Measurements from ENCODE around the gene BABAM2.
A peak's percentile ranks its signal among the peaks of the same experiment; 100 is the strongest.

The BABAM2 gene

DNA sequence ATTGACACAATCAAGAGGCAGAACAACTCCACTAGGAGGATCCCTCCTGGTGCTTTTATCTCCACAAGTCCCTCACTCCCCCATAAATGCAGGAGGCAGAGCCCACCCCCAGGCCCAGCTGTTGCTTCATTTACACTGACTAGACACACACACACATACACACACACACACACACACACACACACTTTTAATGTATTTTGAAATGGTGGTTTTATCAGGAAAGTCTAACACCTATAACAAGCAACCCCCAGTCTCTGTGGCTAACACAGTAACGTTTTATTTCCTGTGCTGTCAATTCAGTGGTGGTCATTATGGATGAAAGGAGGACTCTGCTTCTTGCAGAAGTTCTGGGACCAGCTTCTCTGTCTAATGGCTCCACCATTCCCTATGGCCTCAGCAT is 376.8 kb downstream of the BABAM2 start:
- H3K9ac ChIP-seq: no peak overlapping the region
- peaks cover 18% of the 10 kb centered on the region for H3K36me3 ChIP-seq
- H4K20me1 ChIP-seq: no peaks in the 10 kb centered on the region
- H3K4me1 ChIP-seq: peaks cover 12% of the 10 kb centered on the region
- H3K27ac ChIP-seq: no peak overlapping the region
- no peaks in the 10 kb centered on the region for H3K27me3 ChIP-seq
- no peaks in the 10 kb centered on the region for H3K9me3 ChIP-seq
- H3K4me3 ChIP-seq: no peak overlapping the region
- no peak overlapping the region for H3K4me2 ChIP-seq
- no peak for TF ChIP-seq Cebpa-rat (IDR thresholded peaks at IDR 0.05)

DNA sequence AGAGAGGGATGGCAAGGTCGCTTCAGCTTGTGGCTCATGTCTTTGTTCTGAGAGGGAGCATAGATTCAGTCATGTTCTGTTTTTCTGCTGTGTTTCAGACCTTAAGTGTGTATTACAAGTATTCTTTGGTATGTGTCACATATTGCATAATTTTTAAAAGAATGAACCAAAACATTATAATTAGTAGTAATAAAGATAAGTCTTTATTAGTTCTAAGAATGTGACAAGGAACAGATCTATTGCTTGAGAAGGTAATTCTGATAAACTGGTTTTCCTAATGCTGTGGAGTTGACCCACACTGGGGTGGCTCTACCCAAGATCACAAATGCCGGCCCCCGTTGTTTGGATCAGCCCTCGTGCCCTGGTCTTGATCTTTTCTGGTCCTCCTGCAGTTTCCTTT is 377.9 kb downstream of the BABAM2 start:
- Histone ChIP-seq H3K4me2 (peak overlapping the region; percentile 41; the same call in 1 of the 2 replicates), H3K9ac (no peak overlapping the region), H3K4me3 (no peak overlapping the region), H3K27ac (no peak overlapping the region), H3K4me1 (peaks cover 12% of the 10 kb centered on the region), H4K20me1 (no peaks in the 10 kb centered on the region), H3K9me3 (no peaks in the 10 kb centered on the region), H3K27me3 (no peaks in the 10 kb centered on the region), H3K36me3 (peaks cover 15% of the 10 kb centered on the region)
- TF ChIP-seq Cebpa-rat (IDR thresholded peaks at IDR 0.05): no peak

DNA sequence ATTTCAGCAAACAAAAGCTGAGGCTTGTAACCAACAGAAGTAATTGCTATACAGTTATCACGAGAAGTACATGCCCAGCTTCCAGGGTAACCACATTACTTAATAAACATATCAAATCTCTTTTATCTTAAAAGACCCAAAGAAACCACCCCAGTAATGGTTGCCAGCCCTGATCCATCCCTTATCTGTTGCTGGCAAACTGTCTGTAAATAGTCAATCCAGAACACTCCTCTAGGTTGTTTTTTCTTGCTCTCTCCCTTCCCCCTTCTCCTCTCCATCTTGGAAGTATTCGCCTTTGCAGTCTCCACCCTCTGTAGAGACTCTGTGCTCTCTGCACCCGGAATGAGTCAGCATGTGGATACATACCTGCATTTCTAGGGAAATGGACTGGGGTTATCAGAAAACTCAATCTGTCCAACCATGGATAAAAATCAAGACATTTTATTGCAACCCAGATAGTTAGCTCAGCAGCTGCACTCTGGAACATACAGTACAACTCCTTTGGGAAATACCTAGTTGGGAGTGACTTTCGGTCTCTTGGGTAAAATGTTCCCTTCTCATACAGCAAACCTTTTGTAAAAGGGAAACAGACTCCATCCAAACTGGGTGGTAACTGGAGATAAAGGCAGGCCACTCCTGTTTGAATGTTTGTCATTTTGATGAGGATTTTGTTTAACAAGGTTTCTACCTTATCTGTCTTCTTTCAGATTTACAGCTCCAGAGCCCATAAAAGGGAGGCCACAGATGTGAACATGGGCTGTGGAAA is 378.7 kb downstream of the BABAM2 start:
- Histone ChIP-seq H3K27me3 (no peaks in the 10 kb centered on the region), H3K4me3 (no peak overlapping the region), H3K9ac (no peak overlapping the region), H4K20me1 (no peaks in the 10 kb centered on the region), H3K36me3 (peaks cover 11% of the 10 kb centered on the region; the same call in 1 of the 2 replicates), H3K27ac (no peak overlapping the region), H3K4me2 (peak overlapping the region; percentile 41), H3K4me1 (peaks cover 12% of the 10 kb centered on the region), H3K9me3 (no peaks in the 10 kb centered on the region)
- TF ChIP-seq Cebpa-rat (IDR thresholded peaks at IDR 0.05): no peak

DNA sequence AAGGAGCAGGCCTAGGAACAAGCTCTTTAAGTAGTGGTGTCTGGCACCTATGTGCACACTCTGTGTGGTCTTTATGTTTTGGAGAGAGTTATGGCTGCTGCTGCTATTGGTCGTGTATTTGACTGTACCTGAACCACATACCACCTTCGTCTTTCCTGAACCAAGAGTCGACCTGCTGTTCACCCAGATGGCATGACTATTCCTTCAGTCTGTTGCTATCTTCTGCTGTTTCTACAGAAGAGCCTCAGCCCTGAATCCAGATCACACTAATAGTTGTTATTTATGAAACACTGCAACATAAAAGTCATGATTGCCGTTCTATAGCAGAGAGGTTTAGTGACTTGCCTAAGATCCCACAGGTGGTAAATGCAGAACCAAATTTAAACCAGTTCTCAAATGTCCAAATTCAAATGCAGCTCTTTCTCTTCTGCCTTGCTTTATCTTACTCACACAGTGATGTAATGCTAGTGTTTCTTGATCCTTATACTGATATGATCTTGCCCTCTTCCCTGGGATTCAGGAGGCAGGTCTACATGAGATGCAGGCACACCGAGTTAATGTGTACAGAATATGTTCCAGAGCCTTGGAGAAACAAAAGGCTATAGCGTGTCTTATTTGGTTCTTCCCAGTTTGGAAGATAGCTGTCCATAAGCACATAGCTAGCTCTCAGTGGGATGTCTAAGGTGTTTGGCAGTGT is 380.1 kb downstream of the BABAM2 start:
- Histone ChIP-seq H3K27ac (no peak overlapping the region), H3K27me3 (no peaks in the 10 kb centered on the region), H3K36me3 (peaks cover 17% of the 10 kb centered on the region; the same call in 1 of the 2 replicates), H3K9ac (no peak overlapping the region), H3K4me1 (peaks cover 12% of the 10 kb centered on the region), H3K4me3 (no peak overlapping the region), H3K4me2 (no peak overlapping the region), H3K9me3 (no peaks in the 10 kb centered on the region), H4K20me1 (no peaks in the 10 kb centered on the region)
- no peak for TF ChIP-seq Cebpa-rat (IDR thresholded peaks at IDR 0.05)

- Histone ChIP-seq H3K4me2 (no peak overlapping the region), H3K4me3 (no peak overlapping the region), H3K27me3 (no peaks in the 10 kb centered on the region), H3K27ac (no peak overlapping the region), H3K36me3 (peaks cover 17% of the 10 kb centered on the region; the same call in 1 of the 2 replicates), H3K9me3 (no peaks in the 10 kb centered on the region), H4K20me1 (no peaks in the 10 kb centered on the region), H3K9ac (no peak overlapping the region), H3K4me1 (peaks cover 12% of the 10 kb centered on the region)
- TF ChIP-seq Cebpa-rat (IDR thresholded peaks at IDR 0.05): no peak
Observed at GRCh38 chr2:28271231-28271918, 380.8 kb downstream of the BABAM2 start.

GRCh38 chr2:28271919-28272250 is 381.4 kb downstream of the BABAM2 start:
- Histone ChIP-seq H3K36me3 (peaks cover 17% of the 10 kb centered on the region; the same call in 1 of the 2 replicates), H3K9me3 (no peaks in the 10 kb centered on the region), H3K9ac (no peak overlapping the region), H3K4me3 (no peak overlapping the region), H3K4me2 (no peak overlapping the region), H4K20me1 (no peaks in the 10 kb centered on the region), H3K4me1 (peaks cover 12% of the 10 kb centered on the region), H3K27ac (no peak overlapping the region), H3K27me3 (no peaks in the 10 kb centered on the region)
- no peak for TF ChIP-seq Cebpa-rat (IDR thresholded peaks at IDR 0.05)

DNA sequence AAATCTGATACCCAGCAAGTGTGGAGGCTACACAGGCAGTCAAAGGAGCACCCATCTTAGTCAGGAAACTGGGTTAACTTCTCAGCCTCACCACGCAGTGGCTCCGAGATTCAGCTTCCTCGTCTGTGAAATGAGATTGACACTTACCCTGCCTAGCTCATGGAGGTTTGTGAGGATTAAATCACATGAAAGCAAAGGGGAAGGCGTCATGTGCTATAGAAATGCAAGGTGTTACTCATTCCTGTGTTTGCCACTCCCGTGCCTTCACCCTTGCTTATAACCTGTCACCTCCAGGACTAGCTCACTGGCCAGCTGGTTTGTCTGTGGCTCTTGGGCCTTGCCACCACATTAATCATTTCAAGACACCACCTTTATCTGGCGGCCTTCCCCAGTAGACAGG is 383.2 kb downstream of the BABAM2 start:
- Histone ChIP-seq H3K27me3 (no peaks in the 10 kb centered on the region), H3K4me2 (no peak overlapping the region), H3K27ac (no peak overlapping the region), H3K4me3 (no peak overlapping the region), H4K20me1 (no peaks in the 10 kb centered on the region), H3K4me1 (peaks cover 9% of the 10 kb centered on the region), H3K9me3 (no peaks in the 10 kb centered on the region), H3K36me3 (peaks cover 17% of the 10 kb centered on the region; the same call in 1 of the 2 replicates), H3K9ac (no peak overlapping the region)
- TF ChIP-seq Cebpa-rat (IDR thresholded peaks at IDR 0.05): no peak

GRCh38 chr2:28274911-28275685 is 384.6 kb downstream of the BABAM2 start:
- Histone ChIP-seq H3K9me3 (no peaks in the 10 kb centered on the region), H3K27ac (no peak overlapping the region), H3K4me2 (no peak overlapping the region), H3K27me3 (no peaks in the 10 kb centered on the region), H4K20me1 (no peaks in the 10 kb centered on the region), H3K4me1 (no peaks in the 10 kb centered on the region; the same call in 1 of the 2 replicates), H3K9ac (no peak overlapping the region), H3K36me3 (peaks cover 17% of the 10 kb centered on the region; the same call in 1 of the 2 replicates), H3K4me3 (no peak overlapping the region)
- no peak for TF ChIP-seq Cebpa-rat (IDR thresholded peaks at IDR 0.05)

- Histone ChIP-seq H4K20me1 (no peaks in the 10 kb centered on the region), H3K4me1 (no peaks in the 10 kb centered on the region; the same call in 1 of the 2 replicates), H3K4me3 (no peak overlapping the region), H3K9ac (no peak overlapping the region), H3K9me3 (no peaks in the 10 kb centered on the region), H3K27me3 (no peaks in the 10 kb centered on the region), H3K36me3 (peaks cover 6% of the 10 kb centered on the region; the same call in 1 of the 2 replicates), H3K27ac (no peak overlapping the region), H3K4me2 (no peak overlapping the region)
- TF ChIP-seq Cebpa-rat (IDR thresholded peaks at IDR 0.05): no peak
Observed at GRCh38 chr2:28276076-28276618, 385.6 kb downstream of the BABAM2 start.
